GM23338 (cell line): Measurements from ENCODE around the gene ANKRD2. TPM values are rescaled to one million over a fixed set of nuclear protein-coding genes. Genes with fewer than 3 reads are reported as not detected.

ENCODE experiments used
- ATAC-seq: fragments of 200-7000 bp; cut with Tn5 transposase; 3 replicates; pipeline ENCODE4 v1.9.1; 2020
- DNase-seq: peaks from one replicate; pipeline ENCODE4 v3.0.0-alpha.2; 2015; ENCODE audit warnings: low spot score
- H2AFZ ChIP-seq: fragments of 200-600 bp; sonication (generic); 2 replicates; pipeline ENCODE4 v1.8.0; 2016; ENCODE audit warnings: antibody characterized with exemption, mild to moderate bottlenecking, moderate library complexity
- H3F3A ChIP-seq: fragments of 200-600 bp; sonication (generic); replicated peaks from 2 replicates; pipeline ENCODE4 v1.8.0; 2017; ENCODE audit warnings: antibody characterized with exemption, mixed run types, low read depth
- H3K27ac ChIP-seq: fragments of 200-600 bp; sonication (generic); 2 replicates; pipeline ENCODE4 v1.6.1; 2016; ENCODE audit warnings: low read depth
- H3K27me3 ChIP-seq: fragments of 200-600 bp; sonication (generic); 2 replicates; pipeline ENCODE4 v1.8.0; 2016; ENCODE audit warnings: mild to moderate bottlenecking, mixed run types, moderate library complexity; ENCODE audit not compliant: insufficient read depth
- H3K36me3 ChIP-seq: fragments of 200-600 bp; sonication (generic); 2 replicates; pipeline ENCODE4 v1.8.0; 2016; ENCODE audit warnings: mild to moderate bottlenecking; ENCODE audit not compliant: insufficient read depth
- H3K4me1 ChIP-seq: fragments of 200-600 bp; sonication (generic); 2 replicates; pipeline ENCODE4 v1.8.0; 2016; ENCODE audit warnings: mild to moderate bottlenecking, moderate library complexity; ENCODE audit not compliant: insufficient read depth
- H3K4me2 ChIP-seq: fragments of 200-600 bp; sonication (generic); 2 replicates; pipeline ENCODE4 v1.7.1; 2017; ENCODE audit warnings: mixed run types
- H3K4me3 ChIP-seq: fragments of 200-600 bp; sonication (generic); 2 replicates; pipeline ENCODE4 v1.6.1; 2016; ENCODE audit warnings: mixed run types
- H3K79me2 ChIP-seq: fragments of 200-600 bp; sonication (generic); replicated peaks from 2 replicates; pipeline ENCODE4 v1.8.0; 2017; ENCODE audit warnings: mild to moderate bottlenecking; ENCODE audit not compliant: insufficient read depth
- H3K9me2 ChIP-seq: fragments of 200-600 bp; sonication (generic); 2 replicates; pipeline ENCODE4 v1.8.0; 2017; ENCODE audit not compliant: insufficient read depth
- H4K20me1 ChIP-seq: fragments of 200-600 bp; sonication (generic); replicated peaks from 2 replicates; pipeline ENCODE4 v1.8.0; 2017; ENCODE audit warnings: mild to moderate bottlenecking; ENCODE audit not compliant: insufficient read depth
- H3K27ac Mint-ChIP-seq: 2 replicates; pipeline ENCODE4 v1.8.0; 2020; ENCODE audit warnings: inconsistent platforms, mild to moderate bottlenecking, moderate library complexity, mixed read lengths
- H3K27me3 Mint-ChIP-seq: 3 replicates; pipeline ENCODE4 v1.8.0; 2022; ENCODE audit warnings: low read depth, mild to moderate bottlenecking, moderate library complexity, mixed read lengths, inconsistent platforms; ENCODE audit not compliant: insufficient read depth, poor library complexity
- H3K36me3 Mint-ChIP-seq: 3 replicates; pipeline ENCODE4 v1.8.0; 2021; ENCODE audit warnings: low read depth, mild to moderate bottlenecking, inconsistent platforms, moderate library complexity, mixed read lengths
- H3K4me1 Mint-ChIP-seq: 3 replicates; pipeline ENCODE4 v1.8.0; 2020; ENCODE audit warnings: mild to moderate bottlenecking, inconsistent platforms, mixed read lengths
- H3K4me3 Mint-ChIP-seq: 3 replicates; pipeline ENCODE4 v1.8.0; 2021; ENCODE audit warnings: moderate library complexity, mild to moderate bottlenecking, inconsistent platforms, mixed read lengths
- H3K9me3 Mint-ChIP-seq: 3 replicates; pipeline ENCODE4 v1.8.0; 2020; ENCODE audit warnings: moderate library complexity, mild to moderate bottlenecking, inconsistent platforms, mixed read lengths
- CREB1 ChIP-seq: fragments of 250-450 bp; sonication (Bioruptor Pico); IDR thresholded peaks from 2 replicates; pipeline ENCODE4 v1.5.0; 2020; ENCODE audit warnings: low read depth, mild to moderate bottlenecking, moderate library complexity
- CTCF ChIP-seq, 2 experiments: fragments of 200-600 bp in 1 of 2; sonication (generic) in 1 of 2; conservative IDR thresholded peaks; 2 replicates each; pipeline versions ENCODE4 v1.5.1 to v1.6.1; 2016 to 2017; ENCODE audit warnings: antibody characterized with exemption in 2 of 2, low read depth in 2 of 2, mild to moderate bottlenecking in 2 of 2, moderate library complexity in 1 of 2
- EZH2 ChIP-seq: fragments of 200-600 bp; sonication (generic); IDR thresholded peaks from one replicate; pipeline ENCODE4 v1.8.0; 2017; ENCODE audit warnings: antibody characterized with exemption, mild to moderate bottlenecking, low read depth; ENCODE audit not compliant: unreplicated experiment
- EZH2phosphoT487 ChIP-seq: fragments of 200-600 bp; sonication (generic); IDR thresholded peaks from one replicate; pipeline ENCODE4 v1.8.1; 2018; ENCODE audit warnings: antibody characterized with exemption; ENCODE audit not compliant: unreplicated experiment
- JUNB ChIP-seq: IDR thresholded peaks from one replicate; pipeline ENCODE4 v1.6.1; 2016; ENCODE audit warnings: antibody characterized with exemption; ENCODE audit not compliant: unreplicated experiment
- NANOG ChIP-seq: IDR thresholded peaks from 2 replicates; pipeline ENCODE4 v1.6.1; 2016; ENCODE audit warnings: antibody characterized with exemption, borderline replicate concordance
- POLR2AphosphoS5 ChIP-seq: IDR thresholded peaks from 2 replicates; pipeline ENCODE4 v1.6.1; 2016; ENCODE audit warnings: antibody characterized with exemption, low read depth
- REST ChIP-seq: IDR thresholded peaks from one replicate; pipeline ENCODE4 v1.6.1; 2018; ENCODE audit warnings: antibody characterized with exemption; ENCODE audit not compliant: unreplicated experiment
- STAT1 ChIP-seq: IDR thresholded peaks from one replicate; pipeline ENCODE4 v1.6.1; 2016; ENCODE audit warnings: antibody characterized with exemption; ENCODE audit not compliant: unreplicated experiment
- ZNF114 ChIP-seq: fragments of 250-450 bp; sonication (Bioruptor Pico); IDR thresholded peaks from 2 replicates; pipeline ENCODE4 v1.5.0; 2020; ENCODE audit warnings: mild to moderate bottlenecking, moderate library complexity
- ZNF331 ChIP-seq: fragments of 250-450 bp; sonication (Bioruptor Pico); IDR thresholded peaks from 2 replicates; pipeline ENCODE4 v1.5.0; 2020; ENCODE audit warnings: low read depth, mild to moderate bottlenecking, moderate library complexity
- polyA plus RNA-seq: library from polyadenylated mRNA; unstranded; fragments of >200 nt; fragmentation: Nextera tagmentation; extraction: Ambion mirVana; gene quantifications from 2 replicates; pipeline ENCODE4 v1.2.1, GENCODE V29; 2016
- total RNA-seq: library from RNA; depleted of rRNA; stranded (reverse); fragments of >200 nt; shearing (Covaris generic); gene quantifications from 2 replicates; pipeline ENCODE4 v1.2.3, GENCODE V29; 2014
- TF ChIP-seq, protein P1 (sequence below): fragments of 250-450 bp; sonication (Bioruptor Pico); IDR thresholded peaks from 2 replicates; pipeline ENCODE4 v1.5.0; 2020; ENCODE audit warnings: mild to moderate bottlenecking, moderate library complexity
- TF ChIP-seq, protein P2 (sequence below): IDR thresholded peaks from 2 replicates; pipeline ENCODE4 v1.6.1; 2016; ENCODE audit warnings: antibody characterized with exemption

The ANKRD2 gene
- total and polyA plus RNA-seq, 2 experiments from 2014 or later: not detected

DNA sequence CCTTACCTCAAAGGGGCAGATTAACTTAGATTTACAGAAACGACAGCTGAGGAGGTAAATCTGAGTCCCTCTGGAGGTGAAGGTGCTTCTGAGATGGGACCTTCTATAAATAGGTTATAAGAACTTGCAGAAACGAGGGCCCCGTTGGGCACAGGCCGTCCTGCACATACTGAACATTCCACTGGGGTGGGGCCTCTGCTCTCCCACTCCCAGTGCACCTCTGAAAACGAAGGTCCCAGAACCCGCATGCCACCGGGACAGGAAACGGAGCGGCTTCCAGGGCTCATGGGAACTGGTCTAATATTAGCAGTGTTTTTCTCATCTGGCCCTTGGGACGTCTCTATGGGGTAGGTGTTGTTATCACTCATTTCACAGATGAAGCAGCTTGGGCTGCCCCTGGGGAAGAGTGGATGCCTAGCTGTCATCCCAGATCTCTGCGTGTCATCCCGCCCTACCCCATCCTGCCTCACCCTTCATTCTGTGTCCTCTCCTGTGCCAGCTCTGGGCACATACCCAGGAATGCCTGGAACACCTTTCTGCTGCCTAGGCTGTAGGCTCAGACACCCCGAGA, 36.5 kb downstream of the ANKRD2 start:
- Mint-ChIP-seq H3K9me3 (no peaks in the 10 kb centered on the region), H3K36me3 (no peaks in the 10 kb centered on the region), H3K27me3 (peaks cover 4% of the 10 kb centered on the region), H3K4me1 (peaks cover 10% of the 10 kb centered on the region), H3K27ac (no peak overlapping the region), H3K4me3 (no peak overlapping the region)
- Histone ChIP-seq H3F3A (no peaks in the 10 kb centered on the region), H3K27ac (no peak overlapping the region), H3K9me2 (no peaks in the 10 kb centered on the region), H3K36me3 (no peaks in the 10 kb centered on the region), H4K20me1 (0 out of 2 replicates have a peak, but pooled peaks cover 1% of the 10 kb centered on the region), H3K79me2 (no peaks in the 10 kb centered on the region), H3K4me2 (no peak overlapping the region), H3K4me1 (no peaks in the 10 kb centered on the region), H3K27me3 (no peaks in the 10 kb centered on the region), H2AFZ (no peak overlapping the region), H3K4me3 (no peak overlapping the region)
- DNase-seq (no peak), ATAC-seq (no peak)
- TF ChIP-seq STAT1: no peak
- no peak for TF ChIP-seq ZNF114 (CRISPR knock-in tag)
- TF ChIP-seq, protein P1, sequence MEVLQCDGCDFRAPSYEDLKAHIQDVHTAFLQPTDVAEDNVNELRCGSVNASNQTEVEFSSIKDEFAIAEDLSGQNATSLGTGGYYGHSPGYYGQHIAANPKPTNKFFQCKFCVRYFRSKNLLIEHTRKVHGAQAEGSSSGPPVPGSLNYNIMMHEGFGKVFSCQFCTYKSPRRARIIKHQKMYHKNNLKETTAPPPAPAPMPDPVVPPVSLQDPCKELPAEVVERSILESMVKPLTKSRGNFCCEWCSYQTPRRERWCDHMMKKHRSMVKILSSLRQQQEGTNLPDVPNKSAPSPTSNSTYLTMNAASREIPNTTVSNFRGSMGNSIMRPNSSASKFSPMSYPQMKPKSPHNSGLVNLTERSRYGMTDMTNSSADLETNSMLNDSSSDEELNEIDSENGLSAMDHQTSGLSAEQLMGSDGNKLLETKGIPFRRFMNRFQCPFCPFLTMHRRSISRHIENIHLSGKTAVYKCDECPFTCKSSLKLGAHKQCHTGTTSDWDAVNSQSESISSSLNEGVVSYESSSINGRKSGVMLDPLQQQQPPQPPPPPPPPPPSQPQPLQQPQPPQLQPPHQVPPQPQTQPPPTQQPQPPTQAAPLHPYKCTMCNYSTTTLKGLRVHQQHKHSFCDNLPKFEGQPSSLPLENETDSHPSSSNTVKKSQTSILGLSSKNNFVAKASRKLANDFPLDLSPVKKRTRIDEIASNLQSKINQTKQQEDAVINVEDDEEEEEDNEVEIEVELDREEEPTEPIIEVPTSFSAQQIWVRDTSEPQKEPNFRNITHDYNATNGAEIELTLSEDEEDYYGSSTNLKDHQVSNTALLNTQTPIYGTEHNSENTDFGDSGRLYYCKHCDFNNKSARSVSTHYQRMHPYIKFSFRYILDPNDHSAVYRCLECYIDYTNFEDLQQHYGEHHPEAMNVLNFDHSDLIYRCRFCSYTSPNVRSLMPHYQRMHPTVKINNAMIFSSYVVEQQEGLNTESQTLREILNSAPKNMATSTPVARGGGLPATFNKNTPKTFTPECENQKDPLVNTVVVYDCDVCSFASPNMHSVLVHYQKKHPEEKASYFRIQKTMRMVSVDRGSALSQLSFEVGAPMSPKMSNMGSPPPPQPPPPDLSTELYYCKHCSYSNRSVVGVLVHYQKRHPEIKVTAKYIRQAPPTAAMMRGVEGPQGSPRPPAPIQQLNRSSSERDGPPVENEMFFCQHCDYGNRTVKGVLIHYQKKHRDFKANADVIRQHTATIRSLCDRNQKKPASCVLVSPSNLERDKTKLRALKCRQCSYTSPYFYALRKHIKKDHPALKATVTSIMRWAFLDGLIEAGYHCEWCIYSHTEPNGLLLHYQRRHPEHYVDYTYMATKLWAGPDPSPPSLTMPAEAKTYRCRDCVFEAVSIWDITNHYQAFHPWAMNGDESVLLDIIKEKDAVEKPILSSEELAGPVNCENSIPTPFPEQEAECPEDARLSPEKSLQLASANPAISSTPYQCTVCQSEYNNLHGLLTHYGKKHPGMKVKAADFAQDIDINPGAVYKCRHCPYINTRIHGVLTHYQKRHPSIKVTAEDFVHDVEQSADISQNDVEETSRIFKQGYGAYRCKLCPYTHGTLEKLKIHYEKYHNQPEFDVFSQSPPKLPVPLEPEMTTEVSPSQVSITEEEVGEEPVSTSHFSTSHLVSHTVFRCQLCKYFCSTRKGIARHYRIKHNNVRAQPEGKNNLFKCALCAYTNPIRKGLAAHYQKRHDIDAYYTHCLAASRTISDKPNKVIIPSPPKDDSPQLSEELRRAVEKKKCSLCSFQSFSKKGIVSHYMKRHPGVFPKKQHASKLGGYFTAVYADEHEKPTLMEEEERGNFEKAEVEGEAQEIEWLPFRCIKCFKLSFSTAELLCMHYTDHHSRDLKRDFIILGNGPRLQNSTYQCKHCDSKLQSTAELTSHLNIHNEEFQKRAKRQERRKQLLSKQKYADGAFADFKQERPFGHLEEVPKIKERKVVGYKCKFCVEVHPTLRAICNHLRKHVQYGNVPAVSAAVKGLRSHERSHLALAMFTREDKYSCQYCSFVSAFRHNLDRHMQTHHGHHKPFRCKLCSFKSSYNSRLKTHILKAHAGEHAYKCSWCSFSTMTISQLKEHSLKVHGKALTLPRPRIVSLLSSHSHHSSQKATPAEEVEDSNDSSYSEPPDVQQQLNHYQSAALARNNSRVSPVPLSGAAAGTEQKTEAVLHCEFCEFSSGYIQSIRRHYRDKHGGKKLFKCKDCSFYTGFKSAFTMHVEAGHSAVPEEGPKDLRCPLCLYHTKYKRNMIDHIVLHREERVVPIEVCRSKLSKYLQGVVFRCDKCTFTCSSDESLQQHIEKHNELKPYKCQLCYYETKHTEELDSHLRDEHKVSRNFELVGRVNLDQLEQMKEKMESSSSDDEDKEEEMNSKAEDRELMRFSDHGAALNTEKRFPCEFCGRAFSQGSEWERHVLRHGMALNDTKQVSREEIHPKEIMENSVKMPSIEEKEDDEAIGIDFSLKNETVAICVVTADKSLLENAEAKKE (CRISPR knock-in tag): no peak
- TF ChIP-seq JUNB: no peak
- no peak for TF ChIP-seq ZNF331 (CRISPR knock-in tag)
- no peak for TF ChIP-seq CREB1
- no peak for TF ChIP-seq NANOG
- no peak for TF ChIP-seq EZH2phosphoT487
- TF ChIP-seq, protein P2, sequence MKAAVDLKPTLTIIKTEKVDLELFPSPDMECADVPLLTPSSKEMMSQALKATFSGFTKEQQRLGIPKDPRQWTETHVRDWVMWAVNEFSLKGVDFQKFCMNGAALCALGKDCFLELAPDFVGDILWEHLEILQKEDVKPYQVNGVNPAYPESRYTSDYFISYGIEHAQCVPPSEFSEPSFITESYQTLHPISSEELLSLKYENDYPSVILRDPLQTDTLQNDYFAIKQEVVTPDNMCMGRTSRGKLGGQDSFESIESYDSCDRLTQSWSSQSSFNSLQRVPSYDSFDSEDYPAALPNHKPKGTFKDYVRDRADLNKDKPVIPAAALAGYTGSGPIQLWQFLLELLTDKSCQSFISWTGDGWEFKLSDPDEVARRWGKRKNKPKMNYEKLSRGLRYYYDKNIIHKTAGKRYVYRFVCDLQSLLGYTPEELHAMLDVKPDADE: no peak
- TF ChIP-seq CTCF (conservative IDR thresholded peaks at IDR 0.05; ENCODE audit: low read depth in 2 of 2): no peak
- no peak for TF ChIP-seq EZH2
- TF ChIP-seq POLR2AphosphoS5: no peak
- TF ChIP-seq REST: no peak
